ENCODE data around the gene GRK2.

GRK2 gene

DNA sequence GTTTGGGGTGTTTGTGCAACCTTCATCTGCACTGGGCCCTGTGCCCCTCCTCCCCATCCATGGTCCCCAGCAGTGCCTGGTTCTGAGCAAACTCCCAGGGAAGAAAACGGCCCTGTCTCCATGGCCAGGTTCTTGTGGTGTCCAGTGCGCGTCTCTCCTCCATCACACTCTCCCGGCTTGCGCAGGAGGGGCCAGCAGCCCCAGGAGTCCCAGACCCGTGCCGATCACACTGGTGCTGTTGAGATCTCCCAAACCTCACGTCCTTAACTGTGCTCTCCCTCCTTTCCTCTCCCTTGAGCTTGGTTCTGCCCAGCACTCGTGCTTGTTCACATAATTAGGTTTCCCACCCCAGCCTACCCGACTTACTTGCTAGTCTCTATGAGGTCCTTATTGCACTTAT, 10.9 kb upstream of the GRK2 start:
- DNase-seq: no peak

DNA sequence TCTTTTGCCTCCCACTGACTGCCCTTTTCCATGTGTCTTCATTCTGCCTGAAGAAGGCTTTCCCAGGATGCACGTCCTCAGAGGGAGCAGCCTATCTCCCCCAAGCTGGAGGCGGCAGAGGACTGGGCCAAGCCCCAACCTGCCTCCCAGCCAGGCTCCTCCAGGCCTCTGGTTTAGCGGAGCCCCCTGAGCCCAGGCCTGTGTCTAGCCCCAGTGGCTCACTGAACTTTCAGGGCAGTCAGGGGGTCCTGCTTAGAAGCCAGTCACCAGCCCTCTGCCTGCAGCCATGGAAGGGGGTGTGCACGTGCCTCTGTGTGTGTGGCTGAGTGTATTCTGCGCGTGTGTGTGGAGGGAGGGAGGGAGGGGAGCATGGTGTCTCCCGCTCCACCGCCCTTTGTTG, 10.4 kb upstream of the GRK2 start:
- no peak for DNase-seq

DNA sequence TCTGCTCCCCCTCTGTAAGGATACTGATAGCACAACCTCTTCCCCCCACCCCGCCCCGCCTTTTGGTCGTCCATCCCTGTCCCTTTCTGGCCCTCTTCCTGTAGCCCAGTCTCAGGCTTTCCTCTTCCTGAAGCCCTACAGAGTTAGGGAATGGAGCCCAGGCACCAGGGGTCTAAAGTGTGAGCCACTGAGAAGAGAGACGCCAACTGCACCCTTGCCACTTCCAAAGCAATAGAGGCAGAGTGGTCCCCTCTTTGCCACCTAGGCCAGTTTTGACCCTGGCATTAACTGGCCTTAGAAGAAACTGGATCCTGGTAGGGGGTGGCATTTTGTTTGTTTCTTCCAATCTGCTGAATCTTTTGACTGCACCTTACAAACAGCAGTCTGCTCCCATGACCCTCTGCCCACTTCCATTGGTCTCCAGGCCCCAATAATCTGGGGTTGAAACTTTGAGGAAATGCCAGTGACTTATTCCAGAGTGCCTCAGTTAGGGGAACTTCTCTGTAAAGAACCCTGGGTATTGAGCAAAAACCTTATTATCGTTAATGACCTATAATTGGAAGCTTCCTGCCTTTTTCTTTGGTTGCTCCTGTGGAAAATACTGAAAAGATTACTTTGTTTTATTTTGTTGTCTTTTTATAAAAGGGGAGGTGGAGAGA, 9.7 kb upstream of the GRK2 start:
- no peak for DNase-seq

DNA sequence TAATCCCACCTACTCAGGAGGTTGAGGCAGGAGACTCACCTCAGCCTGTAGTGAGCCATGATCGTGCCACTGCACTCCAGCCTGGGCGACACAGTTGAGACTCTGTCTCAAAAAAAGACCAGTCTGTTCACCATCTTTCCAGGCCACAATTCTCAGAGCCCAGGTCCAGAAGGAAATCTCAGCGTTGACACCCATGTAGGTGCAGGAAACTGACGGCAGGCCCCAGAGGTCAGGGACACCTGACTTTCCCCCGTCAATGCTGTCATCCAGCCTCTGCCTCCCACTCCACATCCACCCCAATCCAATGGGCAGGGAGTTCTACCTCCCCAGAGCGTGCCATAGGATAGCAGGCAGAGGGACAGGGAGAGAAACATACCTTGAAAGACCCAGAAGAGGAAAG, 5.9 kb upstream of the GRK2 start:
- DNase-seq: no peak

DNA sequence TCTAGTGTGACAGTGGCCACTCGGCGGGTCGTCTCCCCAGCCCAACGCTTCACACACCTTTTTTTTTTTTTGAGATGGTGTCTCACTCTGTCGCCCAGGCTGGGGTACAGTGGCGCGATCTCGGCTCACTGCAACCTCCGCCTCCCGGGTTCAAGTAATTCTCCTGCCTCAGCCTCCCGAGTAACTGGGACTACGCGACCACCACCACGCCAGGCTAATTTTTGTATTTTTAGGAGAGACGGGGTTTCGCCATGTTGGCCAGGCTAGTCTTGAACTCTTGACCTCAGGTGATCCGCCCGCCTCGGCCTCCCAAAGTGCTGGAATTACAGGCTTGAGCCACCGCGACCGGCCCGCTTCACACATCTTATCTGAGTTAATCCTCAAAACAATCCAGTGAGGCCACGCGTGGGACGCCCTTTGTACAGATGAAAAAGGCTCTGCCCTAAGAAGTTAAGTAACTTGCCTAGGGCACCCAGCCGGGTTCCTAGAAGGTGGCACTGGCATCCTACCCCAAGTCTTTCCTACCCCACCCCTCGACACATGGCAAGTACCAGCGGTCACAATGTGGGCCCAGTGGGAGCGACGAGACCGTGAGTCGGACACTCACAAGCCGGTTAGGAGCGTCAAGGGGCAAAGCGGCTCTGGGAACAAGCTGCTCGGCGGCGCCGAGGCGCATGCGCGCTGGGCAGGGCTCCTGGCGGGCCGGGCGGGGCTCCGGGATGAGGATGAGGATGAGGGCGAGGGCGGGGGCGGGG, 5.2 kb upstream of the GRK2 start:
- DNase-seq: peak; percentile 70

DNA sequence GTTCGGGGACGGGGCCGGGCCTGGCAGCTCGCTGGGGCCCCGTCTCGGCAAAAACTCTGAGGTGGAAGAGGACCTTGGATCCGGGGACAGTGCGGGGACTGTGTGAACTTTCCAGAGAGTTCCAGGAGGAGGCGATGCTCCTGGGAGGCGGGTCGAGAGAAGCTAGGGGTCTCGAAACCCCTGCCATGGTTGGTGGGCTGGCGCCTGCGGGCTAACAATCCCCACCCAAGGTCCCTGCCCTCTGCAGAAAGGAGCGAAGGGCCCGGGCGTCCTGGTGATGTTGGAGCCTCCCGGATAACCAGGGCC, 4.7 kb upstream of the GRK2 start:
- DNase-seq: no peak

DNA sequence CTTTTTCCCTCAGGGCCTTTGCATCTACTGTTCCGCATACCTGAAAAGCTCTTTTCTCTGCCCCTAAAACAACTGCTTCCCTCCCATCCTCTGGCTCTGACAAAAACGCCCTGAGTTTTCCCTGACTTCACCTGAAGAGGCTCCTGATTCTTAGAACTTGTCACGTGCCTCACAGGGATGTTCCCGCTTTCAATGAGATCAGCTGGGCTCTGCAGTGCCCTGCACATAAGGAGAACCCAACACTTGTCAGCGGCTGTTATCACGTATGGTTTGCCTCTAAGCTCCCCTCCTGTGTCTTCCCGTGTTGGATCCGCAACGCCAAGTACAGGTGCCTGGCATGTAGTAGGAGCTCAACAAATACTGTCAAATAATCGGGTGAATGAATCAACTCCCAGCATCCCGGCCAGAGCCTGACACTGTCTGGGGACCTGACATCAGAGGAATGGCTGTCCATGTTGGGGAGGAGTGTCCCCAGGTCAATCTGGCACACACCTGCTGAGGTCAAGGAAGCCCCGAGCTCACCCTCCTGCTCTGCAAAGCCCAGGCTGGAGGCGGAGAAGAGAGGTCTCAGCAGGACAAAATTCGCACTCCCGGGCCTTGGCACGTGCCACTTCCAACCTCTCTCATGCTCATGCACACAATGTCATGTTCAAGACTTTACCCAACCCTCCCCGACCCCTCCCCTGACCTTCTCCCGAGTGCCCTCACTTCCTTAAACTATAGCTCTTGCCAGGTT, 4.2 kb upstream of the GRK2 start:
- DNase-seq: no peak

DNA sequence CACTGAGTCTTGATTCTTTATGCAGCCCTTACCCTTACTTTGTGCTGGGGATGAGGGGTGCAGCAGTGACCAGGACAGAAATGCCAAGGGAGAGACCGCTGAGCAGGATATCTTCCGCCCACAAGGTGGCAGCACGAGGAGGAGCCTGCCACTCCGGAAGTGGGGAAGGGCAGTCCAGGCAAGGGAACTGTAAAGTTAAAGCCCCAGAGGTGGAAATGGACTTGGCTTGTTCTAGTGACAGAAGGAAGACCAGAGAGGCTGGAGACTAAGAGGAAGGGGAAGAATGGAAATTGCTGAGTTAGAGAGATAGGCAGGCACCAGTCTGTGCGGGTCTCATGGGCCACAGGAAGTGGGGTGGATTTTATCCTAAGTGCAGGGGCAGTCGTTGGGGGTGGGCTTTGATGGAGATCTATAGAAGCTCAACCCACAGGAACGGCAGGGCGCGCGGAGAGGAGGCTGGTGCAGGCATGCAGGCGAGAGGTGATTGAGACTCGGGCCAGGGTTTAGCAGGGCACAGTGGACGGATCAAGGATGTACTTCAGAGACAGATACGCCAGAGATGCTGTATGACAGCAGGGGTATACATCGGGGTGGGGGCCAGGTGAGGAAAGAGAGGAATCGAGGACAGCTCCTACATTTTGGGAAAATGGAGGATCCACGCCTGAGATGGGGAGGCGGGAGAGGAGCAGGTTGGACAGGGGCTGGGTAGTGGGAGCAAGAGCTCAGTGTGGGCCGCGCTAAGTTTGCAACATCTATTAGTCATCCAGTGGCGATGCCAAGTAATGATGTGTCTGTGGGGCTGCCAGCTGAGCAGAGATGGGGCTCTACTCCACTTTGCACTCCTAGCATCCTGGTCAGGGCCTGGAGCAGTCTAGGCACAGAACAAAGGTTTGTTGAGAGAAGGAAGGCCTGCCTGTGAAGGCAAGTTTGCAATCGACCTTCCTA, 3.3 kb upstream of the GRK2 start:
- peak; percentile 84 for DNase-seq

DNA sequence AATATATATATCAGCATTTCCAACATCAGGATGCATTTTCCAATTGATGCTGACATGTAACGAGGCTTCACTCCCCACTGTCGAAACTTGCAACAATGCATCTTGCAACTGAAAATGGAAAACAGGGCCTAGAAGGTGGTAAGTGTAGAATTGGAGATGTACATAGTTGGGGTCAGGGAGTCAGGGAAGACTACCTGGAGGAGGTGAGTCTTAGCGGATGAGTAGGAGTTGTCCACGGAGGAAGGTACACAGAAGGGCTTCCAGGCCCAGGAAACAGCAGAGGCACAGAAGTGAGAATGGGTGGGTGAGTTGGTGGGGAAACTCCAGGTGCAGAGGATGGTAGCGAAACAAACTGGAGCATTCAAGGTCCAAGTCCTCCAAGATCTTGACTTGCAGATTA, 2.0 kb upstream of the GRK2 start:
- DNase-seq: no peak

DNA sequence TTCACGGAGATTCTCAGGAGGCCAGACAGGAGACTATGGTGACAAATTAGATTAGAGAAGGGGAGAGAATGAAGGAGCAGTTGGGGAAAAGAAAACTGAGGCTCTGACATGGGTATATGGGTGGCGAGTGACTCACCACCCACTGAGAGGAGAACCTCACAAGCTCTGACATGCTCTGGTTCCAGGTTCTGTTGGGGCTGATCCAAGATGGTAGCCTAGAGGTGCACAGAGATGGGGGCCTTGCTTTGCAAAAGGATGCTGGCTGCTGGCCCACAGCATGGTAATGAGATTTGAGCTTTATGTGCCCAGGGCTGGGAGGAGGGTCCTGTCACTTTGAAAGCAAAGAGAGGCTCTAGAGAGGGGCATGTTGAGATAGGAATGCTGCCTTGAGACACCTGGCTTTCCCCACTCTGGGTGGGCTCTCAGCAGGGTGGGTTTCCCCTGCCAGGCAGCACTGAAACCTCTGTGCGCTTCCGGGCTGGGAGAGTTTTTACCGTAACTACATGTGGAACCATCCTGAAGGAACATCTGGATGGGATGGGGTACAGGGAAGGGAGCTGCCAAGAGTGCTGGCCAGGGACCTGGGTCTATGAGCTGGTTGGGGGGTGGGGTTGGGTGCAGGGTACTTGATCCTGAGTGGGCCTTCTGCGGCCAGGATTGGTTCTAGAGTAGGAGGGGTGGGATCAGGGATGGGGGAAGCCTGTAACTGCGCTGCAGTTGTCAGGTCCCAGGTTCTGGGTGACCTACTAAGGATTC, 1.2 kb upstream of the GRK2 start:
- no peak for DNase-seq

DNA sequence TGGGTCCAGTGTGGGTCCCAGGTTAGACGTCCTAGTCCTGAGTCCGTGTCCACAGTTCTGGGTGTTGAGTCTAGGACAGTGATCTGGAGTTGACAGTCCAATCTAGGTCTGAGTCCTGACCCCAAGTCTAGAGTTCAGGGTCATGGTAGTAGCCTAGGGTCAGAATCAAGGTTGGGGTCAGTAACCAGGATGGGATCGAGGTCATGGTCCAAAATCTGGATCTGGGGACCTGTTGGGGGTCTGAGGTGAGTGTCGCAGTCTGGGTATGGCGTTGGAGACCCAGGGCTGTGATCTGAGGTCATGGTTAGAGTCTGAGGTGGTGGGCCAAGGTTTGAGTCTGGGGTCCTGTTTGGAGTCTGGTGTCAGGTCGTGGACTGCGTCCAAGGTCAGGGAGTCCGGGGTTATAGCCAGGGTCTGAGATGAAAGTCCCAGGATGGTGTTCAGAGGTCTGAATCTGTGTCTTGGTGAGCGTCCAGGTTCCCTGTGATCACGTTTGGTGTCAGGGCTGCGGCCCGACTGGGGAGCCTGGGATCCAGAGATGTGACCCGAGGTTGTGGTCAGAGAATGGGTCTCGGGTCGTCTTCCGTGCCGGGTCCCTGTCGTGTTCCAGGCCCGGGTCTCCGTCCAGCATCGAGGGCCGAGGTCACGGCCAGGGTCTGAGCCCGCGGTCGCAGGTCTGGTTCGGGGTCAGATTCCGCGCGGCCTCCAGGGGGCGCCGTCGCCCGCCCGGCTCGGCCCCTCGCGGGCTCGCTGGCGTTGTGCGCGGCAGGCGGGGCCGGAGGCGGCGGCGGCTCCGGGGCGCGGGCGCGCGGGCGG, 432 bp upstream of the GRK2 start:
- peak; percentile 50 for DNase-seq

DNA sequence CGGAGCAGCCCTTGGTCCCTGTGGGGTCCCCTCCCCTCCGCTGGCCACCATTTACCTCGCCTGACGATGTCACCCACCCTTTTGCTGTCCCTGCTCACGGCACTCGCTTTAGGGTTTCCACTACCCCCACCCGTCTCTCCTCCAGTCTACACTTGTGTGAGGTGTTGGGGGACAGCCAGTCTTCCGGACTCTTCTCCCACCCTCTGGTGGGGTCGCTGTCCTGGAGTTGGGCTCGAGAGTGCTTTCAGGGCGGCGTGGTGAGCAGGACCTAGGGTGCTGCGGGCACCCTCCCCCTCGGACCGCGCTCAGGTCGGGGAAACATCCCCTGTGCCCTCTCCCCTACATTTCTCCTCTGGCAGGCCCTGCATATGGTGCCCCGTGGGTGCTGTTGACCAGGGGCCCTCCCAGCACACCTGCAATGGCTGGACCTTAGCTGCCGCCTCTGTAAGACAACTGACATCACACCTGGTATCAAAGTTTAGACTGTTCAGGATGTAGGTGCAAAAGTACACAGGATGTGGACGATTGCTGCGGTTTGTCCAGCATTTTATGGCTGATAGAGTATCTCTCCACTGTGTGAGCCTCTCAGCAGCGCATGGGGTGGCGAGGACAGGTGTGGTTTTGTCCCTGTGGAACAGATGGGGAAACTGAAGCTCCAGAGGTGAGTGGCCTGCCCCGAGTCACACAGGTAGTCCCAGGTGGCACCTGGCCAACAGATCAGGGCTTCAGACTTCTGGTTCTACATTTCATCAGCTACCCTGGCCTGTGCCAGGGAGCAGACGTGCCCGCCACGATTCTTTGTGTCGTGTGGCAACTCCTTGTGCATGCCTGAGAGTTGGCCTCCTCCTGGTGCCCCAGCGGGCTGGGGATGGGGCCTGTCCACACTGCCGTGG, 1.2 kb downstream of the GRK2 start:
- no peak for DNase-seq

DNA sequence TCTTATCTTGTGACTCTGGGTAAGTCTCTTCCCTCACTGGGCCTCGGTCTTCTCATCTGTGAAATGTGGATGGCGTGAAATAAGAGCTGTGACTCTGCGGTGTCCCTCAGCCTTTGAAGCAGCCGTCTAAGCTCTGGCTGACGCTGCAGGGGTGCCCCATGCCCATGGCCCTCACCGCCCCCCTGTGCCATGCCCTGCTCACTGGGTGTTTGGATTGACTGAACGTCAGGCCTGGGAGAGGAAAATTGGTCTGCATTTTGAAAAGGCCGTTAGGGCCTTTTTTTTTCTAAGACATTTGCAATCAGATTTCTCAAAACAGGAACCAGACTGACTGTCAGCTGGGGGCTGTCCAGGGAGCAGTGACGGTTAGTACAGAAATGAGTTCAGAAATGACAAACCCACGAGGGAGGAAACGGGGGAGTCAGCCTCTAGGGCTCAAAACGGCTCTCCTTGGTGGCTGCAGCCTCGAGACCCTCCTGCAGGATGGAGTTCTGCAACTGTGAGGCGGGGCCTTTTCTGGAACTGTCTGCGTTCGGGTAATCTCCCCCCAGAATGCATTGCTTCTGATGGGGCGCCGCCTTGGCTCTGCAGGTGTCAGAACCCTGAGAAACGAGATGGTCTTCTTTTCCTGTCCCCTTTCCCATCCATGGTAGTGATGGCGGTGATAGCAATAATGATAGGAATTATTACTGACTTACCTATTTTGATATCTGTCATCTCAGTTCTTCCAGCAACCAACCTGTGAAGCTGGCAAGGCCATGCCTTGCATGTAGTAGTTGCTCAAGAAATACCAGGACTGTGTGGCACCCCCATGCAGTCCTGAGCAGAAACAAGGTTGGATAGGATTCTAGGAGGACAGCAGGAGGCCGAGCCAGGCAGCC, 2.0 kb downstream of the GRK2 start:
- no peak for DNase-seq

DNA sequence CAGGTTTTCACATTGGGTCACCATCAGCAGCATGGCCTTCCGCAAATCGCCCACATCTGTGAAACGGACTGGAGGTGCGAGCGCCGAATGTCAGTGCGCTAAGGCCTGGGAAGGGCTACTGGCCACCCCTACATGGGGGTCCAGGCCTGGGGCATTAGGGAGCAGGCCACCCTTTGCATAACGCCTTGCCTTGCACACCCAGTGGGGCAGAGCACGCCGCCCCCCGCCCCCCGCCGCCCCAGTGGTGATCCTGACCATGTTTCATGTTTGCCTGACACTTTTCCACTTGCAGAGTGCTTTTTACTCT, 2.6 kb downstream of the GRK2 start:
- DNase-seq: no peak

DNA sequence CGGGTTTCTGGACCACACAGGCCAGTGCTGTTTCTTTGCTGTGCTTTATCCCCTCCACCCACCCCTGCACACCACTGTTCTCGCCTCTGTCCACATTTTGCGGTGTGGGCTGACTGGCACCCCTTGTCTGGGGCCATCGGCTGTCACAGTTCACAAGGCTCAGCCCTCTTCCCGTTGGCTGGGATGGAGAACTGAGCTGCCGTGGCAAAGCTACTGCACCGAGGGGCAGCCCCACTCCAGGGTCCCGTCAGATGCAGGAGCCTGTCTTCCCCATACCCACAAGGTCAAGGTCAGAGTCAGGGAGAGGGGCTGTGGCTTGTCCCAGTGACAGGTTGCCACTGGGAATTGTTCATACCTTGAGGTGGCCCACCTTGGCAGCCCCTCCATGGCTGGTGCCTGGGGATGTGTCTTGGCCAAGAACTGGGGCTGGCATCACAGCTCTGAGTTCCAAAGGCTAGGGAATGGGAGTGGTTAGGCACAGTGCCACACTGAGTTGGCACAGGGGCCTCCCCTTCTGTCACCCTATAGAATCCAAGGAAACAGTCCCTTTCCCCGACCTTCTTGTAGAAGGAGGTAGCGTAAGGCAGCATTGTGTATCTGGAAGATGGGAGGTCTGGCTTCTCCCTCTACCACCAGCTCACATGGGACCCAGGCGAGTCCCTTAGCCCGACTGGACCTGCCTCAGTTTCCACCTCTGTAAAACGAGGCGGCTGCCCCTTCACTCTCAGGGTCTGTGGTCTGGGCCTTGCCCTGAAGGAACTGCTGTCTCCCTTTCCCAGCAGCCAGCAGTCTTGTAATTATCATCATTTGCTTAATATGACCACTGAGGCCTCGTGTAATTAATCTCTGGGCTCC, 3.4 kb downstream of the GRK2 start:
- no peak for DNase-seq

DNA sequence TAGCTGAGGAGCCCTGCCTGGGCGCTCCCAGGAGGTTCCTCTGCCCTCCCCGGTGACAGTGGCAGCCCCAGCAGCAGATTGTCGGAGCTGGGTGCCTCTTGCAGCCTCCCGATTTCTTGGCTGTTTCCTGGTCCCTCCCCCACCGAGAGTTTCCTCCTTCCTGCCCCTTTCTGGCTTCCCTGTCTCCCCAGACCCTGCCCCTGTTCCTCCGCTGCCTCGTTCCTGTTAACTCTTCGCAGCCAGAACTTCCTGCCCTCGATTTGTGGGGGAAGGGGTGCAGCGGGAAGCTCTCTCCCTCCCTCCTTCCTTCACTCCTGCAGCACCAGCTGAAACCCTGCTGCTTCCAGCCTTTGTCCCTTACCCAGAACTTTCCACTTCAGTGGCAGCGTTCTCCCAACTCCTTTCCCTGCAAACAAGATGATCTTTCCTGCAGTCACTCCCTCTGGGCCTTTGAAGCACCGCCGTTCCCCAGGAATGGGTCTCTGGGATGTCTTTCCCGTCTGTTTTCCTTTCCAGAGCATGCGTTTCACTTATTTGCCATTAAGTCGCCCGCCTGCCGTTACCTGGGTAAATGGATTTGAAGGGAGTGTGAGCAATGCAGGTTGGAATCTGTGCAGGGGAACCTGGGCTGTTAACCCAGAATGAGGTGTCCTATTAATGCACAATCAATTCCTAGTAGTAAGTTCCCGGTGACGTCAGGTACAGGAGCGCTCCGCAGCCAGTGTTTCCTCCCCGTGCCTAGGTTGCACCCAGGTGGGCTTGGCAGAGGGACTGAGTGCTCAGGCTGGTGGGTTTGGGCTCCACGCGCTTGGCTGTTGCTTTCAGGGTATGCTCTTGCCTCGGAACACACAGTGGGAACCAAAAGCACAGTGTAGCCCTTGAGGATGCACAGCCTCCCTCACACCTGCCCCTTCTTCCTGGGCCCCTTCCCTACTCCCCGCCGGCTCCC, 4.3 kb downstream of the GRK2 start:
- no peak for DNase-seq

DNA sequence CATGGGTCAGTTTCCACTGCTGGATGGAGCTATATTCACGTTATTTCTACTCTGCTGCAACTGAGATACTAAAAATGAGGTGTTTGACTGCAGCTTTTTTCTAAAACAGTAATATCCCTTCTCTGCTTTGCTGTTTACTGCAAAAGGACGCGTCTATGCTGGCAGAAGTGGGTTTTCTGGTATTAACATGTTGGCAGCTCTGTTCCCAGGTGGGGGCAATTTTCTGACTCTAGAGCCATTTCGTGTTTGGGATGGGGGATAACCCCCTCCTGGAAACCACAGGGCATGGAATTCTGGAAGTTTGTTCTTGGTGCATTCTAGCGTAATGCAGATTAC, 4.9 kb downstream of the GRK2 start:
- DNase-seq: no peak
